Stromal cell of bone marrow (primary cell): ENCODE data around the gene ATP2B1.

ENCODE experiments used
- DNase-seq: peaks from one replicate; pipeline ENCODE4 v3.0.0-alpha.2; 2012; ENCODE audit warnings: low read depth

The ATP2B1 gene

GRCh38 chr12:89657066-89657465, 51.6 kb downstream of the ATP2B1 start:
- no peak for DNase-seq

GRCh38 chr12:89655841-89656240, 52.8 kb downstream of the ATP2B1 start:
- no peak for DNase-seq

GRCh38 chr12:89651192-89651591, 57.4 kb downstream of the ATP2B1 start:
- no peak for DNase-seq

GRCh38 chr12:89650239-89650638, 58.4 kb downstream of the ATP2B1 start:
- no peak for DNase-seq

GRCh38 chr12:89649820-89650219, 58.8 kb downstream of the ATP2B1 start:
- no peak for DNase-seq

GRCh38 chr12:89649139-89649538, 59.5 kb downstream of the ATP2B1 start:
- DNase-seq, result no peak

GRCh38 chr12:89648211-89648930, 60.3 kb downstream of the ATP2B1 start:
- DNase-seq, result no peak

GRCh38 chr12:89645434-89645833, 63.2 kb downstream of the ATP2B1 start:
- DNase-seq, result no peak

GRCh38 chr12:89642959-89643358, 65.7 kb downstream of the ATP2B1 start:
- no peak for DNase-seq

GRCh38 chr12:89636776-89637160, 71.9 kb downstream of the ATP2B1 start:
- no peak for DNase-seq

GRCh38 chr12:89636052-89636775, 72.4 kb downstream of the ATP2B1 start:
- DNase-seq, result no peak

- DNase-seq, result no peak
Measured at GRCh38 chr12:89634508-89634907, 74.1 kb downstream of the ATP2B1 start.

GRCh38 chr12:89632778-89633177, 75.9 kb downstream of the ATP2B1 start:
- no peak for DNase-seq

- no peak for DNase-seq
Measured at GRCh38 chr12:89622115-89622514, 86.5 kb downstream of the ATP2B1 start.

- DNase-seq, result no peak
Measured at GRCh38 chr12:89621521-89621920, 87.1 kb downstream of the ATP2B1 start.

GRCh38 chr12:89619764-89620163, 88.9 kb downstream of the ATP2B1 start:
- no peak for DNase-seq

- DNase-seq, result no peak
Measured at GRCh38 chr12:89618113-89618862, 90.3 kb downstream of the ATP2B1 start.

- DNase-seq, result no peak
Measured at GRCh38 chr12:89610366-89610765, 98.3 kb downstream of the ATP2B1 start.

- DNase-seq, result no peak
Measured at GRCh38 chr12:89603678-89604077, 105.0 kb downstream of the ATP2B1 start.

GRCh38 chr12:89597770-89598169, 110.9 kb downstream of the ATP2B1 start:
- DNase-seq, result no peak

GRCh38 chr12:89597210-89597609, 111.4 kb downstream of the ATP2B1 start:
- DNase-seq, result no peak

- DNase-seq, result no peak
Measured at GRCh38 chr12:89593873-89594272, 114.8 kb downstream of the ATP2B1 start.

GRCh38 chr12:89593233-89593632, 115.4 kb downstream of the ATP2B1 start:
- DNase-seq, result no peak
